Motor neuron (in vitro differentiated cells): Measurements from ENCODE around the gene OR2H1. TPM values are rescaled to one million over a fixed set of nuclear protein-coding genes. Genes with fewer than 3 reads are reported as not detected.
"Not testable (repeated sequence)": the region's sequence is repeated elsewhere in the genome, so short reads cannot be mapped to it uniquely, and the experiment has no call there.

Experiments used
- ATAC-seq, 8 experiments: fragments of 200-7000 bp; cut with Tn5 transposase; replicated peaks in 6 of 8; 2 replicates each; pipeline ENCODE4 v1.8.0; 2021; ENCODE audit warnings: mild to moderate bottlenecking in 8 of 8, moderate library complexity in 8 of 8
- H3K27ac ChIP-seq, 2 donors: fragments of 250-450 bp; sonication (Bioruptor Pico); 2 replicates each; pipeline ENCODE4 v1.9.0; 2021; ENCODE audit warnings: antibody characterized with exemption in 2 of 2, mild to moderate bottlenecking in 2 of 2, moderate library complexity in 1 of 2
- H3K4me1 ChIP-seq, 2 donors: fragments of 250-450 bp; sonication (Bioruptor Pico); replicated peaks in 1 of 2; 2 replicates each; pipeline ENCODE4 v1.6.1; 2021; ENCODE audit warnings: antibody characterized with exemption in 2 of 2, mild to moderate bottlenecking in 2 of 2, moderate library complexity in 1 of 2
- H3K4me3 ChIP-seq, 5 donors: fragments of 250-450 bp; sonication (Bioruptor Pico); 2 replicates each; pipeline ENCODE4 v1.9.0; 2021; ENCODE audit warnings: antibody characterized with exemption in 5 of 5, mild to moderate bottlenecking in 5 of 5, moderate library complexity in 4 of 5
- WGBS, 10 experiments: fragments of 450-650 bp; shearing (Covaris generic); methylation state at CpG; one replicate each; pipeline ENCODE4 v1.0.0; 2022; 5-methylcytosine and 5-hydroxymethylcytosine counted together
- in situ Hi-C, 9 experiments: fragments of 400-800 bp; cut with MboI; loops; one replicate each; pipeline ENCODE4 v1.15.0; 2021; ENCODE audit warnings: low sequenced_read_pairs in 9 of 9, low pct_unique_long_range_greater_than_20kb in 2 of 9; ENCODE audit not compliant: unreplicated experiment in 9 of 9
- total RNA-seq, 8 experiments: library from RNA; unstranded; fragments of 300-600 nt; gene quantifications; 2 replicates each; pipeline versions ENCODE4 v1.2.3 to v1.2.4, GENCODE V29; 2022

OR2H1 gene
- under 1 TPM in 5 of 8 experiments, not detected in 3; 0.05 to 0.76 (median 0.27) TPM for total RNA-seq

GRCh38 chr6:29456971-29457370 is at the start of gene OR2H1, which contains the start of gene OR11A1:
Gene OR2H1, plus strand, starts transcription at chr6:29457155. Its CDS starts 4,615 bp downstream, at chr6:29461770.
Gene OR11A1, minus strand, starts transcription at chr6:29457071. Its CDS starts 29,430 bp downstream, at chr6:29427641.
- in situ Hi-C loops = no loop called here
- H3K27ac ChIP-seq = no peak within 1 kb of the TSS
- no peak for ATAC-seq
- no peaks in the 10 kb centered on the region for H3K4me1 ChIP-seq
- WGBS, 10 experiments = 0 to 72% (median 0%) methylated on average over 1 to 2 of the region's 2 CpGs; no CpG with 5 or more reads in 3 of the 10 experiments
- H3K4me3 ChIP-seq = no peak within 1 kb of the TSS

- no peak within 1 kb of the TSS for H3K4me3 ChIP-seq
- ATAC-seq = no peak
- in situ Hi-C loops = no loop called here
These were observed 42.4 kb upstream of the OR2H1 start, which contains the start of gene OR12D1 for GRCh38 chr6:29414588-29414987. Gene OR12D1, plus strand, starts transcription at chr6:29414928.

GRCh38 chr6:29419516-29419915 is 37.4 kb upstream of the OR2H1 start:
- WGBS, 10 experiments = 0 to 100% (median 56%) methylated on average over 1 to 3 of the region's 3 CpGs
- Histone ChIP-seq H3K4me1 (no peaks in the 10 kb centered on the region), H3K27ac (no peak overlapping the region), H3K4me3 (no peak overlapping the region)
- in situ Hi-C loops = no loop called here
- no peak for ATAC-seq

More at GRCh38 chr6:29414588-29414987, 42.4 kb upstream of the OR2H1 start, which contains the start of gene OR12D1:
- H3K27ac ChIP-seq = no peak within 1 kb of the TSS
- no peaks in the 10 kb centered on the region for H3K4me1 ChIP-seq

GRCh38 chr6:29424168-29424567 is 32.8 kb upstream of the OR2H1 start:
- H3K4me1 ChIP-seq = no peaks in the 10 kb centered on the region
- no peak for ATAC-seq
- in situ Hi-C loops = no loop called here
- H3K4me3 ChIP-seq = no peak overlapping the region
- H3K27ac ChIP-seq = no peak overlapping the region
- 0 to 100% (median 78%) methylated on average over 1 to 2 of the region's 2 CpGs; no CpG with 5 or more reads in 1 of the 10 experiments for WGBS, 10 experiments

- no peak overlapping the region for H3K4me3 ChIP-seq
- H3K27ac ChIP-seq = no peak overlapping the region
- no peak for ATAC-seq
- WGBS, 10 experiments = 0 to 67% (median 19%) methylated on average over 1 to 2 of the region's 2 CpGs; no CpG with 5 or more reads in 4 of the 10 experiments
- in situ Hi-C loops = no loop called here
- no peaks in the 10 kb centered on the region for H3K4me1 ChIP-seq
These were observed 32.4 kb upstream of the OR2H1 start for GRCh38 chr6:29424575-29424974.

GRCh38 chr6:29425075-29425474 is 31.9 kb upstream of the OR2H1 start:
- no peak overlapping the region for H3K4me3 ChIP-seq
- WGBS, 10 experiments = 0 to 44% (median 14%) methylated on average over 1 of the region's 1 CpG; no CpG with 5 or more reads in 1 of the 10 experiments
- H3K4me1 ChIP-seq = no peaks in the 10 kb centered on the region
- no peak for ATAC-seq
- no peak overlapping the region for H3K27ac ChIP-seq
- in situ Hi-C loops = no loop called here

- Histone ChIP-seq H3K4me1 (no peaks in the 10 kb centered on the region), H3K4me3 (no peak overlapping the region), H3K27ac (no peak overlapping the region)
- whole genome bisulfite sequencing, 10 experiments = 0 to 92% (median 58%) methylated on average over 1 to 3 of the region's 3 CpGs; no CpG with 5 or more reads in 3 of the 10 experiments
- in situ Hi-C loops = no loop called here
- ATAC-seq = peak in 1 of 8 experiments; percentile 52
These were observed 30.3 kb upstream of the OR2H1 start for GRCh38 chr6:29426654-29427053.

- H3K27ac ChIP-seq, in situ Hi-C loops, H3K4me3 ChIP-seq, ATAC-seq, H3K4me1 ChIP-seq: not testable (repeated sequence)
- WGBS, 10 experiments = 0 to 95% (median 93%) methylated on average over 1 to 14 of the region's 18 CpGs; no CpG with 5 or more reads in 3 of the 10 experiments
These were observed 20.2 kb upstream of the OR2H1 start for GRCh38 chr6:29436730-29437129.

- in situ Hi-C loops = no loop called here
- Histone ChIP-seq H3K27ac (no peak within 1 kb of the TSS), H3K4me1 (no peaks in the 10 kb centered on the region), H3K4me3 (no peak within 1 kb of the TSS)
- no peak for ATAC-seq
These were observed 17.9 kb upstream of the OR2H1 start, which contains the start of gene OR10C1 for GRCh38 chr6:29439006-29439405. Gene OR10C1, plus strand, starts transcription at chr6:29439306. Its CDS starts 710 bp downstream, at chr6:29440016.

- no peak for ATAC-seq
- Histone ChIP-seq H3K4me3 (no peak overlapping the region), H3K4me1 (no peaks in the 10 kb centered on the region), H3K27ac (no peak overlapping the region)
- in situ Hi-C loops = no loop called here
- 0 to 100% (median 40%) methylated on average over 1 of the region's 1 CpG; no CpG with 5 or more reads in 3 of the 10 experiments for WGBS, 10 experiments
These were observed 14.2 kb upstream of the OR2H1 start for GRCh38 chr6:29442719-29443118.

GRCh38 chr6:29444031-29444430 is 12.9 kb upstream of the OR2H1 start:
- H3K4me3 ChIP-seq, ATAC-seq, H3K27ac ChIP-seq, H3K4me1 ChIP-seq, in situ Hi-C loops: not testable (repeated sequence)
- WGBS, 10 experiments = 0 to 100% (median 60%) methylated on average over 1 of the region's 1 CpG; no CpG with 5 or more reads in 3 of the 10 experiments

- Histone ChIP-seq H3K4me3 (no peak overlapping the region), H3K4me1 (no peaks in the 10 kb centered on the region), H3K27ac (no peak overlapping the region)
- no peak for ATAC-seq
- WGBS, 10 experiments = 0 to 60% (median 25%) methylated on average over 1 of the region's 1 CpG; no CpG with 5 or more reads in 6 of the 10 experiments
- in situ Hi-C loops = no loop called here
These were observed 9.3 kb upstream of the OR2H1 start for GRCh38 chr6:29447670-29448069.

GRCh38 chr6:29451471-29452193 is 5.3 kb upstream of the OR2H1 start:
- 4 to 86% (median 76%) methylated on average over 1 to 3 of the region's 3 CpGs; no CpG with 5 or more reads in 1 of the 10 experiments for WGBS, 10 experiments
- Histone ChIP-seq H3K4me3 (no peak overlapping the region), H3K4me1 (no peaks in the 10 kb centered on the region), H3K27ac (no peak overlapping the region)
- in situ Hi-C loops = no loop called here
- ATAC-seq = no peak
